Fibroblast of pulmonary artery (primary cell): ENCODE data around the gene GCNT3.
A peak's percentile ranks its signal among the peaks of the same experiment; 100 is the strongest.

Experiments used
- DNase-seq: peaks from one replicate; pipeline ENCODE4 v3.0.0-alpha.2; 2010; ENCODE audit warnings: low read depth
- H3K4me3 ChIP-seq: replicated peaks from 2 replicates; pipeline ENCODE4 v1.5.1; 2011; ENCODE audit warnings: low read depth, mild to moderate bottlenecking, control low read depth, low read length, moderate library complexity
- TF ChIP-seq, protein P1 (sequence below): IDR thresholded peaks from 2 replicates; pipeline ENCODE4 v1.5.1; 2011; ENCODE audit warnings: mild to moderate bottlenecking, control low read depth, low read length, inconsistent platforms; ENCODE audit errors: missing control alignments

GCNT3 gene, protein sequence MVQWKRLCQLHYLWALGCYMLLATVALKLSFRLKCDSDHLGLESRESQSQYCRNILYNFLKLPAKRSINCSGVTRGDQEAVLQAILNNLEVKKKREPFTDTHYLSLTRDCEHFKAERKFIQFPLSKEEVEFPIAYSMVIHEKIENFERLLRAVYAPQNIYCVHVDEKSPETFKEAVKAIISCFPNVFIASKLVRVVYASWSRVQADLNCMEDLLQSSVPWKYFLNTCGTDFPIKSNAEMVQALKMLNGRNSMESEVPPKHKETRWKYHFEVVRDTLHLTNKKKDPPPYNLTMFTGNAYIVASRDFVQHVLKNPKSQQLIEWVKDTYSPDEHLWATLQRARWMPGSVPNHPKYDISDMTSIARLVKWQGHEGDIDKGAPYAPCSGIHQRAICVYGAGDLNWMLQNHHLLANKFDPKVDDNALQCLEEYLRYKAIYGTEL

DNA sequence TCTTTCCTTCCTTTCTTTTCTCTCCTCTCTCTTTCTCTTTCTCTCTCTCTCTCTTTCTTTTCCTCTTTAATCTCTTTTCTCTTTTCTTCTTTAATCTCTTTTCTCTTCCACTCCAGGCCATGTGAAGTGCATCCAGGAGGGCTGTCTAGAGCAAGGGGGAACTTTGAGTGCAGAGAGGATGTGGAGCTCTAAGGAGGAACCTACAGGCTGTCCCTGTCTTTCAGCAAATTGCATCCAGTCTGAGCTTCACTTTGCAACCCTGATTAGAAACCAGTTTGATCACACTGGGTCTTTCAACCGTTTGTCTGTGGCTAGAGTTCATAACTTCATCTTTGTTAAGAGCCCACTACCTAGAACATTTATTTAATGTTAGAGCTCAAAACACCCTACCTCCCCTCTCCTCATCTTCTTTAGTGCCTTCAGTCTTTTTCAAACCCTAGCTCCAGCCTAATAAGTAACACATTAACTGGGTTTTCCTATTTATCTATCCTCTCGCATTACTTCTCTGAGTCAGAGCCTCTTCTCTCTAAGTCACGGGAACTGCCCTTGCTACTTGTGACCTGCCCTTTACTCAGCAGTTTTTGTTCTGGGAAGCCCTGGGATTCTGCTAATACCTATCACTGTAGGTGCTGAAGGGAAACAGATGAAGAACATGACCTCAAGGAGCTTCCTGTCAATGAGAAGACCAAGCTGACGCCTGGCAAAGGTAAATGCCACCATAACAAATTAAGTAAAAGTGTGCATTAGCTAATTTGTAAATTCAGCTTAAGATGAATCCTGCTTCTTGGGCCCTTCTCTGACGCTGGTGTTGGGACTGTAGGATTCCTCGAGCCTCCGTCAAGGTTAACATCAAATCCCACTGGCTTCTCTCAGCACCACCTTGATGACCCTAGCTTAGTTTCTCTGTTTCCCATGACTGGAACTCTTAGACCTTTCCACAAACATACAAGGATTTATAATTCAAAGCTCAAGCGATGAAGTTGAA, at the start of gene GCNT3:
GCNT3 (plus strand) TSS at position 508 of the 985 bp plus-strand sequence. CDS start 6,456 bp downstream, outside the sequence.
- no peak within 1 kb of the TSS for H3K4me3 ChIP-seq
- peak; percentile 33 for DNase-seq

GRCh38 chr15:59562448-59563186, 49.0 kb upstream of the GCNT3 start:
- no peak for DNase-seq

More for the DNA sequence above, at the start of gene GCNT3:
- TF ChIP-seq, protein P1, sequence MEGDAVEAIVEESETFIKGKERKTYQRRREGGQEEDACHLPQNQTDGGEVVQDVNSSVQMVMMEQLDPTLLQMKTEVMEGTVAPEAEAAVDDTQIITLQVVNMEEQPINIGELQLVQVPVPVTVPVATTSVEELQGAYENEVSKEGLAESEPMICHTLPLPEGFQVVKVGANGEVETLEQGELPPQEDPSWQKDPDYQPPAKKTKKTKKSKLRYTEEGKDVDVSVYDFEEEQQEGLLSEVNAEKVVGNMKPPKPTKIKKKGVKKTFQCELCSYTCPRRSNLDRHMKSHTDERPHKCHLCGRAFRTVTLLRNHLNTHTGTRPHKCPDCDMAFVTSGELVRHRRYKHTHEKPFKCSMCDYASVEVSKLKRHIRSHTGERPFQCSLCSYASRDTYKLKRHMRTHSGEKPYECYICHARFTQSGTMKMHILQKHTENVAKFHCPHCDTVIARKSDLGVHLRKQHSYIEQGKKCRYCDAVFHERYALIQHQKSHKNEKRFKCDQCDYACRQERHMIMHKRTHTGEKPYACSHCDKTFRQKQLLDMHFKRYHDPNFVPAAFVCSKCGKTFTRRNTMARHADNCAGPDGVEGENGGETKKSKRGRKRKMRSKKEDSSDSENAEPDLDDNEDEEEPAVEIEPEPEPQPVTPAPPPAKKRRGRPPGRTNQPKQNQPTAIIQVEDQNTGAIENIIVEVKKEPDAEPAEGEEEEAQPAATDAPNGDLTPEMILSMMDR = no peak

GRCh38 chr15:59565299-59565698, 46.3 kb upstream of the GCNT3 start:
- H3K4me3 ChIP-seq = no peak overlapping the region
- no peak for DNase-seq
- TF ChIP-seq, protein P1 = no peak

More at GRCh38 chr15:59562448-59563186, 49.0 kb upstream of the GCNT3 start:
- H3K4me3 ChIP-seq = no peak overlapping the region
- TF ChIP-seq, protein P1 = peak; percentile 36

GRCh38 chr15:59567324-59567723, 44.3 kb upstream of the GCNT3 start:
- DNase-seq = no peak
- TF ChIP-seq, protein P1 = no peak
- no peak overlapping the region for H3K4me3 ChIP-seq

DNA sequence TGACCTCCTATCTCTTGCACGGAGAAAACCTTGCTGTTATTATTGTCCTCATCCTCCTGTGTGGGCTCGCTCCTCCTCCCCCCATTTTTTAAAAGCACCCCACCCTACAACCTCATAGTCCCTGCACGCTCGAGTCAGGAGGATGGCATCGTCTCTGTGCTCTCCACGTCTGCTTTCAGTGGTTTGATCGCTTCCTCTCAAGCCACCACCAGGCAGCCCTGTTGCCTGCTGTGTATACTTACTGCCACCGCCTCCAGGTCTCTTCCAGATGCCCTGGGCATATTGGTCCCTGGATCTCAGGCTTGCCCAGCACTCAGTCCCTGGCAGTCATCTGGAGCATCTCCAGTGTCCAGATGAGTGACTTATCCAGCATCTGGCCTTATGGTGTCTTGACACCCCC, 42.1 kb upstream of the GCNT3 start:
- TF ChIP-seq, protein P1 = no peak
- no peak for DNase-seq
- no peak overlapping the region for H3K4me3 ChIP-seq

- TF ChIP-seq, protein P1 = no peak
- no peak overlapping the region for H3K4me3 ChIP-seq
- DNase-seq = no peak
Measured at GRCh38 chr15:59570315-59570714, 41.3 kb upstream of the GCNT3 start.
